GM12878 (cell line): ENCODE data around the gene ARHGAP26. TPM values are rescaled to one million over a fixed set of nuclear protein-coding genes. Genes with fewer than 3 reads are reported as not detected.

Experiments
- ATF7 ChIP-seq: fragments of 450-650 bp; IDR thresholded peaks from 2 replicates; pipeline ENCODE4 v1.6.1; 2016; ENCODE audit warnings: low read depth, mild to moderate bottlenecking
- BRCA1 ChIP-seq: IDR thresholded peaks from 2 replicates; pipeline ENCODE4 v1.6.1; 2011; ENCODE audit warnings: low read depth, low read length, improper control_type of control experiment
- CBX3 ChIP-seq: fragments of 200-600 bp; sonication (generic); IDR thresholded peaks from 2 replicates; pipeline ENCODE4 v1.6.1; 2016; ENCODE audit warnings: low read depth, borderline replicate concordance
- DPF2 ChIP-seq: fragments of 450-650 bp; IDR thresholded peaks from 2 replicates; pipeline ENCODE4 v1.6.1; 2017; ENCODE audit warnings: mild to moderate bottlenecking
- FOS ChIP-seq: IDR thresholded peaks from 3 replicates; pipeline ENCODE4 v1.6.1; 2011; ENCODE audit warnings: borderline replicate concordance; ENCODE audit not compliant: insufficient read length; ENCODE audit errors: extremely low read depth
- FOXM1 ChIP-seq: IDR thresholded peaks from 2 replicates; pipeline ENCODE4 v1.6.1; 2012; ENCODE audit warnings: low read depth, mild to moderate bottlenecking, inconsistent platforms, low read length, moderate library complexity
- MTA2 ChIP-seq: fragments of 450-650 bp; IDR thresholded peaks from 2 replicates; pipeline ENCODE4 v1.6.1; 2016; ENCODE audit warnings: low read depth, mild to moderate bottlenecking, moderate library complexity
- NFIC ChIP-seq: IDR thresholded peaks from 2 replicates; pipeline ENCODE4 v1.6.1; 2012; ENCODE audit warnings: low read depth, mild to moderate bottlenecking, inconsistent platforms, low read length, moderate library complexity
- NFXL1 ChIP-seq: fragments of 450-650 bp; IDR thresholded peaks from 2 replicates; pipeline ENCODE4 v1.6.1; 2017; ENCODE audit warnings: antibody characterized with exemption, mild to moderate bottlenecking, borderline replicate concordance
- RBBP5 ChIP-seq: fragments of 200-600 bp; sonication (generic); conservative IDR thresholded peaks from 2 replicates; pipeline ENCODE4 v1.6.1; 2016
- SIN3A ChIP-seq: IDR thresholded peaks from 2 replicates; pipeline ENCODE4 v1.6.1; 2012; ENCODE audit warnings: low read depth, low read length, improper control_type of control experiment
- TBL1XR1 ChIP-seq: IDR thresholded peaks from 2 replicates; pipeline ENCODE4 v1.6.1; 2012; ENCODE audit warnings: low read depth, low read length, improper control_type of control experiment
- polyA plus RNA-seq, 11 experiments: library from polyadenylated mRNA; depleted of rRNA in 4 of 11; unstranded in 6 of 11; stranded (reverse) in 5 of 11; fragments of >200 nt; fragmentation: Nextera tagmentation in 4 of 11; fragmentation: Illumina TruSeq in 1 of 11; extraction: Ambion mirVana in 4 of 11; extraction: Trizol in 1 of 11; gene quantifications; 1 replicate in 1 of 11; 2 replicates in 10 of 11; pipeline versions ENCODE4 v1.2.1 to v1.2.3, GENCODE V29; 2011 to 2016; ENCODE audit warnings: inconsistent platforms in 2 of 11, missing spikeins in 2 of 11, low read depth in 1 of 11
- total RNA-seq, 4 experiments: library from RNA; depleted of rRNA in 3 of 4; stranded (reverse); fragments of >200 nt in 3 of 4; fragmentation: Illumina TruSeq in 1 of 4; extraction: Trizol in 1 of 4; gene quantifications; 2 replicates each; pipeline versions ENCODE4 v1.2.1 to v1.2.3, GENCODE V29; 2013 to 2021
- TF ChIP-seq, protein P1 (sequence below): IDR thresholded peaks from 2 replicates; pipeline ENCODE4 v1.6.1; 2012; ENCODE audit warnings: low read length, inconsistent platforms
- TF ChIP-seq, protein P2 (sequence below): IDR thresholded peaks from 2 replicates; pipeline ENCODE4 v1.6.1; 2011; ENCODE audit warnings: low read depth, mild to moderate bottlenecking, low read length, moderate library complexity, borderline replicate concordance; ENCODE audit errors: extremely low read depth
- TF ChIP-seq, protein P3 (sequence below): fragments of 450-650 bp; IDR thresholded peaks from 2 replicates; pipeline ENCODE4 v1.6.1; 2017; ENCODE audit warnings: antibody characterized with exemption, mild to moderate bottlenecking, moderate library complexity
- TF ChIP-seq, protein P4 (sequence below): fragments of 450-650 bp; IDR thresholded peaks from 2 replicates; pipeline ENCODE4 v1.6.1; 2017; ENCODE audit warnings: borderline replicate concordance
- TF ChIP-seq, protein P5 (sequence below): IDR thresholded peaks from 2 replicates; pipeline ENCODE4 v1.6.1; 2011; ENCODE audit warnings: mild to moderate bottlenecking, low read depth, low read length, moderate library complexity; ENCODE audit not compliant: insufficient replicate concordance
- TF ChIP-seq, protein P6 (sequence below): fragments of 450-650 bp; formaldehyde crosslinking; IDR thresholded peaks from 2 replicates; pipeline ENCODE4 v1.4.0; 2020; ENCODE audit warnings: mild to moderate bottlenecking, moderate library complexity
- TF ChIP-seq, protein P7 (sequence below): IDR thresholded peaks from 2 replicates; pipeline ENCODE4 v1.6.1; 2012; ENCODE audit warnings: low read depth, low read length, improper control_type of control experiment

Gene ARHGAP26
- total and polyA plus RNA-seq, 10 of the 15 experiments (the other 5 are each of a cell fraction or from before 2014, with no cell fraction given): 9.4 to 41.5 (median 19.3) TPM

DNA sequence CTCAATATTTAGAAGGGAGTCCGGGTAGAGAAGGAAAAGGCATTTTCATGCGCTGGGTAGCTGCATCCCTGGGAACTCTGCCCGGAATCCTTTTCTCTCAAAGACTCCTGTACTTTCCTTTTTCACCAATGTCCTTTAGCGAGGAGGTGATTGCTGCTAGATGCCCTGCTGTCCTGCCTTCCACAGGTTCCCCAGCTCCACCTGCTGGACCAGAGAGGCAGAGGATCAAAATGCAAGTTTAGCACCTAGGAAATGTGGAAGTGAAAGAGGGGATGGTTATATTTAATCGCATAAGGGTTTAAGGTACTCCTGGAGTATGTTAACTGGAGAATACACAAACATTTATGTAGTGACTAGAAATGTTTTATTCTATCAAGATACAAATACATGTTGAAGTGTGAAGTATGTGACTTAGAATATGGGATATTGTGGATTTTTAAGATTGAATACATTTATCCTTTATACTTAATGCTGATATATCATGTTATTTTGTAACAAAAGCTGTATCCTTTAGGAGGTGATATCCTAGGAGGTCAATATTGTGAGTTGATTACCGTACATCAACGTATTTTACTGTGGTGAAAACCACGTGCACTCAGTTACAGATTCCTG, 145.7 kb downstream of the ARHGAP26 start (continued):
- TF ChIP-seq, protein P1, sequence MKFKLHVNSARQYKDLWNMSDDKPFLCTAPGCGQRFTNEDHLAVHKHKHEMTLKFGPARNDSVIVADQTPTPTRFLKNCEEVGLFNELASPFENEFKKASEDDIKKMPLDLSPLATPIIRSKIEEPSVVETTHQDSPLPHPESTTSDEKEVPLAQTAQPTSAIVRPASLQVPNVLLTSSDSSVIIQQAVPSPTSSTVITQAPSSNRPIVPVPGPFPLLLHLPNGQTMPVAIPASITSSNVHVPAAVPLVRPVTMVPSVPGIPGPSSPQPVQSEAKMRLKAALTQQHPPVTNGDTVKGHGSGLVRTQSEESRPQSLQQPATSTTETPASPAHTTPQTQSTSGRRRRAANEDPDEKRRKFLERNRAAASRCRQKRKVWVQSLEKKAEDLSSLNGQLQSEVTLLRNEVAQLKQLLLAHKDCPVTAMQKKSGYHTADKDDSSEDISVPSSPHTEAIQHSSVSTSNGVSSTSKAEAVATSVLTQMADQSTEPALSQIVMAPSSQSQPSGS: no peak
- TF ChIP-seq RBBP5: no peak
- no peak for TF ChIP-seq FOS
- TF ChIP-seq, protein P2, sequence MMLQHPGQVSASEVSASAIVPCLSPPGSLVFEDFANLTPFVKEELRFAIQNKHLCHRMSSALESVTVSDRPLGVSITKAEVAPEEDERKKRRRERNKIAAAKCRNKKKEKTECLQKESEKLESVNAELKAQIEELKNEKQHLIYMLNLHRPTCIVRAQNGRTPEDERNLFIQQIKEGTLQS: no peak
- TF ChIP-seq, protein P3, sequence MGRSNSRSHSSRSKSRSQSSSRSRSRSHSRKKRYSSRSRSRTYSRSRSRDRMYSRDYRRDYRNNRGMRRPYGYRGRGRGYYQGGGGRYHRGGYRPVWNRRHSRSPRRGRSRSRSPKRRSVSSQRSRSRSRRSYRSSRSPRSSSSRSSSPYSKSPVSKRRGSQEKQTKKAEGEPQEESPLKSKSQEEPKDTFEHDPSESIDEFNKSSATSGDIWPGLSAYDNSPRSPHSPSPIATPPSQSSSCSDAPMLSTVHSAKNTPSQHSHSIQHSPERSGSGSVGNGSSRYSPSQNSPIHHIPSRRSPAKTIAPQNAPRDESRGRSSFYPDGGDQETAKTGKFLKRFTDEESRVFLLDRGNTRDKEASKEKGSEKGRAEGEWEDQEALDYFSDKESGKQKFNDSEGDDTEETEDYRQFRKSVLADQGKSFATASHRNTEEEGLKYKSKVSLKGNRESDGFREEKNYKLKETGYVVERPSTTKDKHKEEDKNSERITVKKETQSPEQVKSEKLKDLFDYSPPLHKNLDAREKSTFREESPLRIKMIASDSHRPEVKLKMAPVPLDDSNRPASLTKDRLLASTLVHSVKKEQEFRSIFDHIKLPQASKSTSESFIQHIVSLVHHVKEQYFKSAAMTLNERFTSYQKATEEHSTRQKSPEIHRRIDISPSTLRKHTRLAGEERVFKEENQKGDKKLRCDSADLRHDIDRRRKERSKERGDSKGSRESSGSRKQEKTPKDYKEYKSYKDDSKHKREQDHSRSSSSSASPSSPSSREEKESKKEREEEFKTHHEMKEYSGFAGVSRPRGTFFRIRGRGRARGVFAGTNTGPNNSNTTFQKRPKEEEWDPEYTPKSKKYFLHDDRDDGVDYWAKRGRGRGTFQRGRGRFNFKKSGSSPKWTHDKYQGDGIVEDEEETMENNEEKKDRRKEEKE: no peak
- peak; percentile 52; the same call in 1 of the 2 replicates for TF ChIP-seq DPF2
- TF ChIP-seq MTA2: no peak
- TF ChIP-seq, protein P4, sequence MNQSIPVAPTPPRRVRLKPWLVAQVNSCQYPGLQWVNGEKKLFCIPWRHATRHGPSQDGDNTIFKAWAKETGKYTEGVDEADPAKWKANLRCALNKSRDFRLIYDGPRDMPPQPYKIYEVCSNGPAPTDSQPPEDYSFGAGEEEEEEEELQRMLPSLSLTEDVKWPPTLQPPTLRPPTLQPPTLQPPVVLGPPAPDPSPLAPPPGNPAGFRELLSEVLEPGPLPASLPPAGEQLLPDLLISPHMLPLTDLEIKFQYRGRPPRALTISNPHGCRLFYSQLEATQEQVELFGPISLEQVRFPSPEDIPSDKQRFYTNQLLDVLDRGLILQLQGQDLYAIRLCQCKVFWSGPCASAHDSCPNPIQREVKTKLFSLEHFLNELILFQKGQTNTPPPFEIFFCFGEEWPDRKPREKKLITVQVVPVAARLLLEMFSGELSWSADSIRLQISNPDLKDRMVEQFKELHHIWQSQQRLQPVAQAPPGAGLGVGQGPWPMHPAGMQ: no peak
- TF ChIP-seq, protein P5, sequence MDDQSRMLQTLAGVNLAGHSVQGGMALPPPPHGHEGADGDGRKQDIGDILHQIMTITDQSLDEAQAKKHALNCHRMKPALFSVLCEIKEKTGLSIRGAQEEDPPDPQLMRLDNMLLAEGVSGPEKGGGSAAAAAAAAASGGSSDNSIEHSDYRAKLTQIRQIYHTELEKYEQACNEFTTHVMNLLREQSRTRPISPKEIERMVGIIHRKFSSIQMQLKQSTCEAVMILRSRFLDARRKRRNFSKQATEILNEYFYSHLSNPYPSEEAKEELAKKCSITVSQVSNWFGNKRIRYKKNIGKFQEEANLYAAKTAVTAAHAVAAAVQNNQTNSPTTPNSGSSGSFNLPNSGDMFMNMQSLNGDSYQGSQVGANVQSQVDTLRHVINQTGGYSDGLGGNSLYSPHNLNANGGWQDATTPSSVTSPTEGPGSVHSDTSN: no peak
- no peak for TF ChIP-seq NFXL1
- TF ChIP-seq SIN3A: no peak
- TF ChIP-seq CBX3: no peak
- TF ChIP-seq, protein P6, sequence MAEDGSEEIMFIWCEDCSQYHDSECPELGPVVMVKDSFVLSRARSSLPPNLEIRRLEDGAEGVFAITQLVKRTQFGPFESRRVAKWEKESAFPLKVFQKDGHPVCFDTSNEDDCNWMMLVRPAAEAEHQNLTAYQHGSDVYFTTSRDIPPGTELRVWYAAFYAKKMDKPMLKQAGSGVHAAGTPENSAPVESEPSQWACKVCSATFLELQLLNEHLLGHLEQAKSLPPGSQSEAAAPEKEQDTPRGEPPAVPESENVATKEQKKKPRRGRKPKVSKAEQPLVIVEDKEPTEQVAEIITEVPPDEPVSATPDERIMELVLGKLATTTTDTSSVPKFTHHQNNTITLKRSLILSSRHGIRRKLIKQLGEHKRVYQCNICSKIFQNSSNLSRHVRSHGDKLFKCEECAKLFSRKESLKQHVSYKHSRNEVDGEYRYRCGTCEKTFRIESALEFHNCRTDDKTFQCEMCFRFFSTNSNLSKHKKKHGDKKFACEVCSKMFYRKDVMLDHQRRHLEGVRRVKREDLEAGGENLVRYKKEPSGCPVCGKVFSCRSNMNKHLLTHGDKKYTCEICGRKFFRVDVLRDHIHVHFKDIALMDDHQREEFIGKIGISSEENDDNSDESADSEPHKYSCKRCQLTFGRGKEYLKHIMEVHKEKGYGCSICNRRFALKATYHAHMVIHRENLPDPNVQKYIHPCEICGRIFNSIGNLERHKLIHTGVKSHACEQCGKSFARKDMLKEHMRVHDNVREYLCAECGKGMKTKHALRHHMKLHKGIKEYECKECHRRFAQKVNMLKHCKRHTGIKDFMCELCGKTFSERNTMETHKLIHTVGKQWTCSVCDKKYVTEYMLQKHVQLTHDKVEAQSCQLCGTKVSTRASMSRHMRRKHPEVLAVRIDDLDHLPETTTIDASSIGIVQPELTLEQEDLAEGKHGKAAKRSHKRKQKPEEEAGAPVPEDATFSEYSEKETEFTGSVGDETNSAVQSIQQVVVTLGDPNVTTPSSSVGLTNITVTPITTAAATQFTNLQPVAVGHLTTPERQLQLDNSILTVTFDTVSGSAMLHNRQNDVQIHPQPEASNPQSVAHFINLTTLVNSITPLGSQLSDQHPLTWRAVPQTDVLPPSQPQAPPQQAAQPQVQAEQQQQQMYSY (CRISPR knock-in tag): no peak
- no peak for TF ChIP-seq TBL1XR1
- TF ChIP-seq FOXM1: no peak
- TF ChIP-seq, protein P7, sequence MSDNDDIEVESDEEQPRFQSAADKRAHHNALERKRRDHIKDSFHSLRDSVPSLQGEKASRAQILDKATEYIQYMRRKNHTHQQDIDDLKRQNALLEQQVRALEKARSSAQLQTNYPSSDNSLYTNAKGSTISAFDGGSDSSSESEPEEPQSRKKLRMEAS: no peak
- 0 out of 2 replicates have a peak, but pooled peaks have one; percentile 14 for TF ChIP-seq ATF7
- no peak for TF ChIP-seq NFIC
- TF ChIP-seq BRCA1: no peak
